Smooth muscle cell of the brain vasculature (primary cell): ENCODE measurements around the gene INO80B.
"Not testable (repeated sequence)": the region's sequence is repeated elsewhere in the genome, so short reads cannot be mapped to it uniquely, and the experiment has no call there.

Experiments
- DNase-seq: peaks from one replicate; pipeline ENCODE4 v3.0.0-alpha.2; 2012; ENCODE audit warnings: low read depth, low spot score

The INO80B gene

DNA sequence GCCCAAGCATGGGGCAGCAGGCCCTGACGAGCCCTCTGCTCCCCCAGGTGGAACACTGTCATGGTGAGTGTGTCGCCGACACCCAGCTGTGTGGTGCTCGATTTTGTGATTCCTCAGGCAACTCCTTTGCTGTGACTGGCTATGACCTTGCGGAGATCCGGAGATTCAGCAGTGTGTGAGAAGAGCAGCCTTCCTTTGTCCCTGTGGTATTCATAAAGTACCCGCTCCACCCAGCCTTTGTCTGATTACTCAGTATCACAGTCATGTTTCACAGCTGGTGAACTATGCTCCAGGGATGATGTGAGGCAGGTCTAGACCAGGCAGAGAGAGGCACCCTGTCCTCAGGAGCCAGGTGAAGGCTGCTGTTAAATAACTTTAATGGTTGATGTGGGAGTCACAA lies 29.4 kb upstream of the INO80B start:
- no peak for DNase-seq

DNA sequence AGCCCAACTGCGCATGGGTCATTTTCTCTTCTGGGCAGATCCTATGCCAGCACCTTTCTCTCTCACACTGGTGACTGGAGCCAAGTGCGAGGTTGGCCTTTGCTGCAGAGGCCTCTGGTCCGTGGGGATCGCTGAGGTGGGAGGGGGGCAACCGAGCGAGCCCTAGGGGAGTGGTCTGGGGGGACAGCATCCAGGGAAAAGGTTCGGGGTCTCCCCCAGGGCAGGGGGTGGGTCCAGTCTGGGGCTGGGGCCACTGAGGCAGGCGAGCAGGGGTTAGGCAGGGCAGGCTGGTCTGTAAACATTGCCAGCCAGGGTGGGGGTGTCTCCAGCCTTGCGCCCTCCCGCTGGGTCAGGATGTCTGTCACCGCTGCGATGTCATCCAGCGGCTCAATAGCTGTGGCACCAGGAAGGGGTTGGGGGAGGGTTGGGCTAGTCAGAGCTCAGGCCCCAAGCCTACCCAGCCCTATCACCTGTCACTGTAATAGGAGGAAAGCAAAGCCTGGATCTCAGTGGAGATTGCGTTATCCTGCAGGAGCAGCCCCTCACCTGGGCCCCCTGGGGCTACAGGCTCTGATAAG lies 28.6 kb upstream of the INO80B start:
- no peak for DNase-seq

DNA sequence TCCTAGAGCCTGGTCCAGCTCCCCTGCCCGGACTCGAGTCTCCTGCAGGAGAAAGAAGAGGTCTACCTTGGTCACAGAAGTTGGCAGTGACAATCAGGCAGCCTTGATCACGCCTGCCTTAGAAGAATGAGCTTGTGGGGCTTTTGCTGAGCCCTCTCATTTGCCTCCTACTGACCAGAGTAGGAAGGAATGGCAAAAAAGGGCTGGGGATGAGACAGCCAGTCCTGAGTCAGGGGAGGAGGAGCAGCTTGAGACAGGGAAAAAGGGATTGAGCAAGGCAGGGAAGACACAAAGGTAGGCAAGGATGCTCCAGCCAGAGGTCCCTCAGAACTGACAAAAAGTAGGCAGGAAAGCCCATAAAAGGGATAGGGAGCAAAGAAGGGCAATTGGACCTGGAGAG lies 27.3 kb upstream of the INO80B start:
- no peak for DNase-seq

- no peak for DNase-seq
These were observed 26.2 kb upstream of the INO80B start for GRCh38 chr2:74428675-74429074.

DNA sequence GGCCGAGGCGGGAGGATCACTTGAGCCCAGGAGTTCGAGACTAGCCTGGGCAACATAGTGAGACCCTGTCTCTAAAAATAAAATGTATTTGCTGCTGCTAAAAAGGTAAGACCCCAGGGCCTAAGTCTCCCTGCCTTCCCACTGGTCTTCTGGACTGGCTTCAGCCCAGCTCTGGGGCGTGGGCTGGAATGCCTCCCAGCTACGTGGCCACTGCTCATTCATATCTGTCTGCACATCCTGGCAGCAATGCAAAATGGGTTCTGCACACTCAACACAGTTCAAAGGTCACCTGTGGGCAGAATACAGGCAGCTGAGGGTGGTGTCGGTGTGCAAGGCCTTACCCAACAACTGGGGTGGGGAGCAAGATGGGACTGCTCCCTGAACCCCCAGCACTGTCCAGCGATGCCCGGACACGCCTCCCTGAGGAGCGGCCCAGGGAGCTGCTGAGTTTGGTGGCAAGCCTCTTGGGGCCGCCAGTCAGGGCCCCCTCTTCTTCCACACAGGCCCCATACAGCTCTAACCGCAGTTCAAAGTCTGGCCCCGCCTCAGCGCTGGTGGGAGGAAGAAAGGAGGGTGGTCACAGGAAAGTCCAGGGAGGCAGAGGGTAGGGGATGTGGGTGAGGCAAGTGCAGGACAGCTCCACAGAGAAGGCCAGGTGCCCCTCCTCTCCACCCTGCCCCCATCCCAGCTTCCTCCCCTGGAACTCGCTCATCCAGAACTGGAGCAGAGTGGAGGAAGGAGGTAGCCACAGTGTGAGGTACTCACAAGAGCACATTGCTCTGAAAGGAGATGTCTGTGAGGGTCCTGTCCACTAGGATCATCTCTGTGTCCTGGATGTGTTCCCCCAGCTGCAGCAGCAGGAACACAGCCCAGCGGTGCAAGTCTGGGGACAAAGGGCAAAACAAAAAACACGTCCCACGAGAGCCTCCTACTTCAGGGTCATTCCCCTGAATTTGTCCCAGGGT lies 25.1 kb upstream of the INO80B start:
- DNase-seq, result no peak

DNA sequence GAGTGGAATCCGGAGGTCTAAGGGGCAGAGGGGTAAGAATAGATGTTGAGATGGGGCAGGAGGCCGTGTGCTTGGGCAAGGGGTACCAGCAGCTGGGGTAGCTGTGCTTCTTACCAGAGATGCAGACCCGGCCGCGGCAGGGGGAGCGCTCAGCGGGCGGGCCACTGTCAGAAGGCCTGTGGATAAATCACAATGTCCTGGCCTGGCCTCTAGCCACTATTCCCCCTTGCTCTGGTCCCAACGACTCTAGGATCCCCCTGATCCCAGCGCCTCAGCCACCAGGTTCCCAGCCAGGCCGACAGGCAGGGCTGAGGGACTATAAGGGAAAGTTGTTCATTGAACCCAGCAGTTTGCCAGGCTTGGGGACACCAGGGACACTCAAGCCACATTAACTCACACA lies 24.4 kb upstream of the INO80B start:
- no peak for DNase-seq

GRCh38 chr2:74436111-74436805 lies 18.6 kb upstream of the INO80B start:
- DNase-seq, result no peak

DNA sequence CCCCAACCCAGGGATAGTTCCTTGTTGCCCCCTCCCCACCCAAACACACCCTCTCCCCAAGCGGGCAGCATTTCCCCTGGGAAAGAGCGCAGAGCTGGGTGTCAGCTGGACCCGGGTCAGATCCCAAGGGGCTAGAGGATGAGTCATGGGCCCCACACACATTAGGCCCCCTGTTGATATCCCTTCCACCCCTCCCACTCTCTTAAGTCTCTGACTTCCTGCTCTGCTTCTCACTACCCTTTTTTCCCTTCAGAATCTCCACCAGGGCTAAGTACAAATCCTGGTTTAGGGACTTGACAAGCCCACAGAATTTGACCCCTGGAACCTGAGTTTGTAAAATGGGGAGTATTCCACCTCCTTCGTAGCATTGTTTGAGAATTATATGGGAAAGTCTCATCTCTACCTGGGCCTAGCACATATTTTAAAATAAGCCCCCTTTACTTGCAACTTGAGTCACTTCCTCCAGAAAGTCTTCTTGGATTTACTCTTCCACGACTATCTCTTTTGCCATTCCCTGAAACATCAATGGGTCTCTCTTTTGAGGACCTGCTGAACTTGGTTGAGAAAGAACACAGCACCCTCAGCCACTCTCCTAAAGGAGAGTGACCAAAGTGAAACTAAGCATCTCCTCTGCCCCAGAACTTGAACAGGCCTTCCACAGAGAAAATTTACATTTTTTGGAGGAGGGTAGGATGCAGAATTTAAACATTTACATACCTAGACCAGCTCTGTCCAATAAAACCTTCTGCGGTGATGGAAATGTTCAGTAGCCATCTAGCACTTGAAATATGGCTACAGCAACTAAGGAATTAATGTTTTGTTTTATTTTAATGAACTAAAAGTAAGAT lies 17.8 kb upstream of the INO80B start:
- no peak for DNase-seq

- no peak for DNase-seq
These were observed 16.6 kb upstream of the INO80B start for GRCh38 chr2:74438248-74438647.

DNA sequence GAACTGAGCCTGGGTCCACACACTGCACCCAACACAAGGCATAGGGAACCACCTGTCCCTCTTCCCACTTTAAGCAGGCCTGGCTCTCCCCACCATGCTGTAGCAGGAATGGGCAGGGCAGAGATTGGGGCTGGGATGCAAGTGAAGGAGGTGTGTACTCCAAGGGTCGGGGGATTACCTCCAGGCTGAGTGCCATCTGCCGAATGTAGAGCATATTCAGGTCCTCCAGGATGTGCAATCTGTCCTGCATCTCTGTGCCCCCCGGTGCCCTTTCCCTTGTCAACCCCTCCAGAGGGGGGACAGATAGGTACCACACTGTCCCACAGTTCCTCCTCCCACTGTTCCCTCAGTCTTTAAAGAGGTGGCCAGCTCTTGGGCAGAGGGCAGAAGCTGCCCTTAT lies 15.5 kb upstream of the INO80B start:
- no peak for DNase-seq

GRCh38 chr2:74439803-74440377 lies 15.0 kb upstream of the INO80B start:
- no peak for DNase-seq

GRCh38 chr2:74440378-74441169 lies 14.3 kb upstream of the INO80B start:
- DNase-seq, result no peak

DNA sequence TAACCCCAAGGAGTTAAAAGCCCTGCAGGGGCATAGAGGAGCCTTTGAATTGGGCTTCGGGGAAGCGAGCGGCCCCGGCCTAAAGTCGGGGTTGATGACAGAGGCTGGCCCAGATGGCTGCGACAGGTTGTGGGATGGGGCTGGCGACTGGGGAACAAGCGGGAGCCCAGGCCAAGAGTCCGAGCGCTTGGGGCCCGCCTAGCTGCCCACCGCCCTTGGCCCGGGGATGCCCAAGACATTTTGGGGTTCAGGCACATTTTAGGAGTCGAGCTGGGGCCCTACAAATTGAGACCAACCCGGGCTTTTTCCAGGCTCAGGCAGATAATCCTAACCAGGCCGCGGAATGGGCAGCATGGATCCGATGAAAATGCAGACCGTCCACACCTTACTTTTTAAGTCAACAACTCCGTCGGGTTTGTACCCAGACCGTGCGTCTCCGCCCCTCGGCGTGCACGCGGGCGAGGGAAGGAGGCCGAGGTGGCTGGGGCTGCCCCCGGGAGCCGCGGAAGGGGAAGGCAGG lies 13.7 kb upstream of the INO80B start:
- no peak for DNase-seq

DNA sequence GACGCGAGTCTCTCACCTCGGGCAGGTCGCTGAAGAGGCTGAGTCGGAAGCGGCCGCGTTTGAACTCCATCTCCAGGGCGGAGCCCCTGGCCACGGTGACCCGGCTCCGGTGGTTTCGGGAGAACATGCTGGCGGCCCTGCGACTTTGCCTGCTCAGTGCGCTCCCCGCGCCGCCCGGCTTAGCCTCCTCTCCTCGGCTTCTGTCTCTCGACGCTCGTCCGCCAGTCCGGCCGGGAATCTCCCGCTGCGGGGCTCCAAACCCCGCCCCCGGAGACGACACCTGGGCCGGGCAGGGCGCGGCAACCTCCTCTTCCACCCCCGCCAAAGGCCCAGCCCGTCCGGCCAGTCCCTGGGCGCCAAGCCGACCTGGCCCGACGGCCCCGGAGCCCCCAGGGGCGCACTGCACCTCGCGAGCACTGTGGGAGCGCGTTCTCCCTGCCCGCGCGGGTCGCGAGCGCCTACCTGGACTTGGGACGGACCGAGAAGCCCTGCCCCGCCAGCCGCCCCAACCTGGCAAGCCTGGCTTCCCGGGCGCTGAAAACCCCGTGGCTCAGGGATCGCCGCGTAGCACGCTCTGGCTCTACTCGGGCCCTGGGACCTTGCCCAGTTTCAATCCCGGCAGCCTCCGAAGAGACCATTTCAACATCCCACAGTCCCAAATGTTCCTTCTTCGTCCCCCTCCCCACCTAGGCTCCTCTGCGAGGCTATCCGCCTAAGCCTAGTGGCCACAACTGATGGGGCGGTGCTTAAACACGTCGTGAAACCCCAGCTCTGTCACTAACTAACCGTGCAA lies 13.0 kb upstream of the INO80B start, which contains the start of gene RTKN:
TSS of gene RTKN (minus strand) at position 248 of the 793 bp plus-strand sequence. CDS start at position 127, 121 bp downstream.
- DNase-seq, result no peak

GRCh38 chr2:74442483-74443297 lies 12.2 kb upstream of the INO80B start:
- not testable (repeated sequence) for DNase-seq

- no peak for DNase-seq
These were observed 10.2 kb upstream of the INO80B start for GRCh38 chr2:74444498-74445318.

GRCh38 chr2:74447230-74447999 lies 7.5 kb upstream of the INO80B start:
- no peak for DNase-seq
